HFFc6 (cell line): ENCODE data around the gene RARRES1. TPM values are rescaled to one million over a fixed set of nuclear protein-coding genes. Genes with fewer than 3 reads are reported as not detected.

Experiments used
- DNase-seq: peaks from one replicate; pipeline ENCODE4 v3.0.0-alpha.2; 2018
- H3K27ac Mint-ChIP-seq: 2 replicates; pipeline ENCODE4 v1.8.0; 2020; ENCODE audit warnings: mild to moderate bottlenecking, mixed read lengths
- H3K27me3 Mint-ChIP-seq: 2 replicates; pipeline ENCODE4 v1.8.0; 2021; ENCODE audit warnings: mild to moderate bottlenecking, moderate library complexity, mixed read lengths; ENCODE audit not compliant: insufficient read depth
- H3K36me3 Mint-ChIP-seq: 2 replicates; pipeline ENCODE4 v1.8.0; 2021; ENCODE audit warnings: low read depth, mixed read lengths
- H3K4me1 Mint-ChIP-seq: 2 replicates; pipeline ENCODE4 v1.8.0; 2020; ENCODE audit warnings: low read depth, mixed read lengths
- H3K4me3 Mint-ChIP-seq: 2 replicates; pipeline ENCODE4 v1.8.0; 2020; ENCODE audit warnings: mild to moderate bottlenecking, moderate library complexity, mixed read lengths
- H3K9me3 Mint-ChIP-seq: 2 replicates; pipeline ENCODE4 v1.8.0; 2020; ENCODE audit warnings: mild to moderate bottlenecking, mixed read lengths
- CTCF ChIP-seq: fragments of 200-600 bp; sonication (generic); IDR thresholded peaks from 2 replicates; pipeline ENCODE4 v1.5.0; 2021; ENCODE audit warnings: antibody characterized with exemption, mild to moderate bottlenecking
- total RNA-seq, 6 experiments: library from RNA; stranded (reverse); fragmentation: NEBNext Ultra II Directional; extraction: Animal tissue kit (Norgen Biotek cat#: 25700); gene quantifications; 2 replicates in 1 of 6; 3 replicates in 5 of 6; pipeline ENCODE4 v1.2.3, GENCODE V29; 2021

RARRES1 gene
- total RNA-seq, 6 experiments from 2014 or later = 0.51 to 1.3 (median 0.77) TPM; not detected in 1

GRCh38 chr3:158762701-158763100 is 30.4 kb upstream of the RARRES1 start:
- Mint-ChIP-seq H3K36me3 (no peaks in the 10 kb centered on the region), H3K9me3 (no peaks in the 10 kb centered on the region), H3K4me3 (no peak overlapping the region), H3K4me1 (no peaks in the 10 kb centered on the region; the same call in 1 of the 2 replicates), H3K27me3 (no peaks in the 10 kb centered on the region; the same call in 1 of the 2 replicates), H3K27ac (no peak overlapping the region)
- DNase-seq = no peak
- no peak for TF ChIP-seq CTCF

GRCh38 chr3:158761350-158761749 is 29.1 kb upstream of the RARRES1 start:
- Mint-ChIP-seq H3K9me3 (no peaks in the 10 kb centered on the region), H3K4me3 (no peak overlapping the region), H3K27me3 (no peaks in the 10 kb centered on the region; the same call in 1 of the 2 replicates), H3K4me1 (no peaks in the 10 kb centered on the region), H3K27ac (no peak overlapping the region), H3K36me3 (no peaks in the 10 kb centered on the region)
- DNase-seq = no peak
- TF ChIP-seq CTCF = no peak

GRCh38 chr3:158755421-158755820 is 23.2 kb upstream of the RARRES1 start:
- no peak overlapping the region for H3K27ac Mint-ChIP-seq
- no peaks in the 10 kb centered on the region for H3K27me3 Mint-ChIP-seq
- no peak overlapping the region for H3K4me3 Mint-ChIP-seq
- no peaks in the 10 kb centered on the region for H3K9me3 Mint-ChIP-seq
- H3K4me1 Mint-ChIP-seq = no peaks in the 10 kb centered on the region
- TF ChIP-seq CTCF = no peak
- no peak for DNase-seq
- H3K36me3 Mint-ChIP-seq = no peaks in the 10 kb centered on the region

DNA sequence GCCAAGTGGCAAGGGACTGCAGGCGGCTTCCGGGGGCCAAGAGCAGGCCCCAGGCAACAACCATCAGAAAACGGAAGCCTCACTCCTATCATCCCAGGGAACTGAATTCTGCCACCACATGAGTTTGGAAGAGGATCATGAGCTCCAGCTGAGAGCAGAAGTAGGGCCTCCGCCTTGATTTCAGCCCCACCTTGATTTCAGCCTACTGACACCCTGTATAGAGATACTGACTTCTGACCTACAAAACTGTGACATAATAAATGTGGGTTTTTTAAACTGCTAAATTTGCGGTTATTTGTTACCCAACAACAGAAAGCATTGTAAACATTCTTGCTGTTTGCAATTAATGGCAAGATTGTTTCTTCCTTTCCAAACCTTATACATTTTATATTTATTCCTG is 21.6 kb upstream of the RARRES1 start:
- peaks cover 4% of the 10 kb centered on the region for H3K4me1 Mint-ChIP-seq
- no peaks in the 10 kb centered on the region for H3K9me3 Mint-ChIP-seq
- H3K27me3 Mint-ChIP-seq = no peaks in the 10 kb centered on the region
- no peak for TF ChIP-seq CTCF
- H3K36me3 Mint-ChIP-seq = peaks cover 7% of the 10 kb centered on the region; the same call in 1 of the 2 replicates
- DNase-seq = no peak
- H3K27ac Mint-ChIP-seq = no peak overlapping the region
- no peak overlapping the region for H3K4me3 Mint-ChIP-seq

GRCh38 chr3:158751316-158751715 is 19.1 kb upstream of the RARRES1 start:
- H3K27ac Mint-ChIP-seq = no peak overlapping the region
- no peaks in the 10 kb centered on the region for H3K9me3 Mint-ChIP-seq
- peaks cover 7% of the 10 kb centered on the region; the same call in 1 of the 2 replicates for H3K36me3 Mint-ChIP-seq

More at GRCh38 chr3:158751316-158751715, 19.1 kb upstream of the RARRES1 start:
- TF ChIP-seq CTCF = no peak
- Mint-ChIP-seq H3K4me3 (no peak overlapping the region), H3K4me1 (peaks cover 30% of the 10 kb centered on the region), H3K27me3 (0 out of 2 replicates have a peak, but pooled peaks cover 2% of the 10 kb centered on the region)
- no peak for DNase-seq
